Activated CD8-positive, alpha-beta memory T cell treated with anti-CD3 and anti-CD28 coated beads, Interleukin-2, amount 10 ng/mL, durations not matched to agents 7 days and 5 days (primary cell): ENCODE data around the gene NT5C3B. TPM values are rescaled to one million over a fixed set of nuclear protein-coding genes. Genes with fewer than 3 reads are reported as not detected.

ENCODE experiments used
- ATAC-seq: fragments of 150-1000 bp; cut with Tn5 transposase; one replicate; pipeline ENCODE4 v1.10.0; 2021; ENCODE audit warnings: moderate library complexity
- CTCF ChIA-PET: fragments of 350-600 bp; sonication (Branson Sonifier 250); formaldehyde crosslinking; loops from one replicate; lab custom pipeline; 2021; ENCODE audit warnings: antibody characterized with exemption; lab: Charles Lee
- DNase-seq: peaks from one replicate; pipeline ENCODE4 v3.0.0-alpha.2; 2020
- H3K27ac Mint-ChIP-seq: one replicate; pipeline ENCODE4 v1.8.0; 2021; ENCODE audit warnings: mild to moderate bottlenecking, mixed read lengths
- H3K27me3 Mint-ChIP-seq: one replicate; pipeline ENCODE4 v1.8.0; 2021; ENCODE audit warnings: mixed read lengths
- H3K36me3 Mint-ChIP-seq: one replicate; pipeline ENCODE4 v1.8.0; 2021; ENCODE audit warnings: mild to moderate bottlenecking, mixed read lengths
- H3K4me1 Mint-ChIP-seq: one replicate; pipeline ENCODE4 v1.8.0; 2021; ENCODE audit warnings: mixed read lengths
- H3K4me3 Mint-ChIP-seq: one replicate; pipeline ENCODE4 v1.8.0; 2021; ENCODE audit warnings: mild to moderate bottlenecking, moderate library complexity, mixed read lengths
- H3K9me3 Mint-ChIP-seq: one replicate; pipeline ENCODE4 v1.8.0; 2022; ENCODE audit warnings: low read depth, mixed read lengths
- total RNA-seq, 2 experiments: library from RNA; stranded (reverse); gene quantifications; one replicate each; pipeline ENCODE4 v1.2.3, GENCODE V29; 2021

The NT5C3B gene
- total RNA-seq, 2 experiments from 2014 or later, result 28.2 to 35.0 TPM

- Mint-ChIP-seq H3K4me3 (no peak overlapping the region), H3K4me1 (peaks cover 18% of the 10 kb centered on the region)
- CTCF ChIA-PET, result no interaction called here
Measured at GRCh38 chr17:41813152-41813680, 22.8 kb downstream of the NT5C3B start.

GRCh38 chr17:41812381-41813151 lies 23.5 kb downstream of the NT5C3B start, which contains the start of gene FKBP10:
FKBP10 (plus strand) TSS chr17:41813004; CDS start chr17:41813035, 31 bp downstream.
- H3K27ac Mint-ChIP-seq, result peak within 1 kb of the TSS; percentile 45
- H3K9me3 Mint-ChIP-seq, result no peaks in the 10 kb centered on the region
- peak; percentile 53 for DNase-seq
- H3K36me3 Mint-ChIP-seq, result no peaks in the 10 kb centered on the region
- CTCF ChIA-PET, result interaction anchor here (0.9 to 2.7 kb wide), 11 partner anchors 11 to 149 kb away, joined by 3 to 27 read pairs (median 4); partner anchors contain the start of genes ACLY and JUP
- no peak for ATAC-seq
- peak within 1 kb of the TSS; percentile 86 for H3K4me3 Mint-ChIP-seq
- peaks cover 18% of the 10 kb centered on the region for H3K4me1 Mint-ChIP-seq
- peaks cover 18% of the 10 kb centered on the region for H3K27me3 Mint-ChIP-seq

More at GRCh38 chr17:41813152-41813680, 22.8 kb downstream of the NT5C3B start:
- Mint-ChIP-seq H3K27me3 (peaks cover 18% of the 10 kb centered on the region), H3K9me3 (no peaks in the 10 kb centered on the region), H3K27ac (no peak overlapping the region), H3K36me3 (no peaks in the 10 kb centered on the region)
- ATAC-seq (no peak), DNase-seq (no peak)

- CTCF ChIA-PET, result interaction anchor here (0.6 to 2.7 kb wide), 25 partner anchors 9 to 437 kb away, joined by 3 to 27 read pairs (median 4); partner anchors contain the start of genes ACLY, JUP and ODAD4
- H3K36me3 Mint-ChIP-seq, result no peaks in the 10 kb centered on the region
- peak within 1 kb of the TSS; percentile 45 for H3K27ac Mint-ChIP-seq
- peaks cover 18% of the 10 kb centered on the region for H3K27me3 Mint-ChIP-seq
- ATAC-seq (peak; percentile 94), DNase-seq (peak; percentile 79)
- H3K4me1 Mint-ChIP-seq, result peaks cover 18% of the 10 kb centered on the region
- H3K4me3 Mint-ChIP-seq, result peak within 1 kb of the TSS; percentile 86
- H3K9me3 Mint-ChIP-seq, result no peaks in the 10 kb centered on the region
Measured at GRCh38 chr17:41811549-41812380, 24.3 kb downstream of the NT5C3B start, which contains the start of gene P3H4. P3H4 (minus strand) TSS chr17:41811949; CDS start chr17:41811915, 34 bp downstream.

GRCh38 chr17:41810659-41811548 lies 25.1 kb downstream of the NT5C3B start:
- ATAC-seq, result peak; percentile 38
- DNase-seq, result no peak
- peak overlapping the region; percentile 59 for H3K4me3 Mint-ChIP-seq
- CTCF ChIA-PET, result interaction anchor here (0.7 to 2.7 kb wide), 24 partner anchors 9 to 438 kb away, joined by 3 to 27 read pairs (median 4); partner anchors contain the start of genes ACLY, JUP and ODAD4
- H3K27me3 Mint-ChIP-seq, result peaks cover 18% of the 10 kb centered on the region
- peaks cover 18% of the 10 kb centered on the region for H3K4me1 Mint-ChIP-seq
- H3K27ac Mint-ChIP-seq, result no peak overlapping the region
- no peaks in the 10 kb centered on the region for H3K9me3 Mint-ChIP-seq
- H3K36me3 Mint-ChIP-seq, result no peaks in the 10 kb centered on the region

GRCh38 chr17:41806685-41807445 lies 29.2 kb downstream of the NT5C3B start:
- peaks cover 10% of the 10 kb centered on the region for H3K4me1 Mint-ChIP-seq
- H3K9me3 Mint-ChIP-seq, result no peaks in the 10 kb centered on the region
- no peaks in the 10 kb centered on the region for H3K36me3 Mint-ChIP-seq
- H3K27me3 Mint-ChIP-seq, result peaks cover 8% of the 10 kb centered on the region
- CTCF ChIA-PET, result no interaction called here
- no peak overlapping the region for H3K27ac Mint-ChIP-seq
- no peak overlapping the region for H3K4me3 Mint-ChIP-seq
- DNase-seq (no peak), ATAC-seq (no peak)

GRCh38 chr17:41803049-41804020 lies 32.7 kb downstream of the NT5C3B start:
- Mint-ChIP-seq H3K4me3 (no peak overlapping the region), H3K36me3 (no peaks in the 10 kb centered on the region), H3K4me1 (peaks cover 6% of the 10 kb centered on the region), H3K27me3 (no peaks in the 10 kb centered on the region), H3K27ac (no peak overlapping the region), H3K9me3 (no peaks in the 10 kb centered on the region)
- ATAC-seq, result no peak
- CTCF ChIA-PET, result interaction anchor here (0.9 to 5.0 kb wide), 7 partner anchors 8 to 155 kb away, joined by 3 to 41 read pairs (median 4); partner anchors contain the start of genes HAP1 and P3H4
- no peak for DNase-seq

GRCh38 chr17:41801374-41802271 lies 34.4 kb downstream of the NT5C3B start:
- DNase-seq, result peak; percentile 77
- Mint-ChIP-seq H3K27me3 (no peaks in the 10 kb centered on the region), H3K4me3 (no peak overlapping the region), H3K4me1 (peaks cover 6% of the 10 kb centered on the region), H3K27ac (no peak overlapping the region), H3K36me3 (no peaks in the 10 kb centered on the region), H3K9me3 (no peaks in the 10 kb centered on the region)
- CTCF ChIA-PET, result interaction anchor here (0.6 to 5.0 kb wide), 26 partner anchors 9 to 553 kb away, joined by 3 to 41 read pairs (median 3); partner anchors contain the start of genes HAP1, JUP, NKIRAS2 and P3H4
- ATAC-seq, result peak; percentile 90

GRCh38 chr17:41800601-41801373 lies 35.2 kb downstream of the NT5C3B start:
- Mint-ChIP-seq H3K36me3 (no peaks in the 10 kb centered on the region), H3K4me3 (no peak overlapping the region), H3K4me1 (peaks cover 6% of the 10 kb centered on the region), H3K27ac (no peak overlapping the region), H3K9me3 (no peaks in the 10 kb centered on the region), H3K27me3 (no peaks in the 10 kb centered on the region)
- ATAC-seq, result no peak
- CTCF ChIA-PET, result interaction anchor here (0.6 to 5.0 kb wide), 19 partner anchors 8 to 932 kb away, joined by 3 to 41 read pairs (median 4); partner anchors contain the start of genes HAP1, JUP, NKIRAS2 and P3H4
- no peak for DNase-seq

- H3K4me1 Mint-ChIP-seq, result peaks cover 6% of the 10 kb centered on the region
- no peaks in the 10 kb centered on the region for H3K9me3 Mint-ChIP-seq
- CTCF ChIA-PET, result interaction anchor here (2.1 to 5.0 kb wide), 3 partner anchors 12 to 63 kb away, joined by 6 to 41 read pairs (median 8); partner anchors contain the start of genes HAP1, JUP and P3H4
- no peak for DNase-seq
- H3K4me3 Mint-ChIP-seq, result no peak overlapping the region
- H3K36me3 Mint-ChIP-seq, result no peaks in the 10 kb centered on the region
- ATAC-seq, result no peak
- H3K27ac Mint-ChIP-seq, result no peak overlapping the region
- H3K27me3 Mint-ChIP-seq, result peaks cover 4% of the 10 kb centered on the region
Measured at GRCh38 chr17:41799366-41799765, 36.7 kb downstream of the NT5C3B start.
